NCI-H2196 treated with DMSO at 0.1 percent for 48 hours (cell line): ENCODE results near the gene OGFR.

Experiments used
- DNase-seq: peaks from one replicate; lab custom pipeline; 2025; ENCODE audit not compliant: unreplicated experiment; lab: John Stamatoyannopoulos, UW

OGFR gene, protein sequence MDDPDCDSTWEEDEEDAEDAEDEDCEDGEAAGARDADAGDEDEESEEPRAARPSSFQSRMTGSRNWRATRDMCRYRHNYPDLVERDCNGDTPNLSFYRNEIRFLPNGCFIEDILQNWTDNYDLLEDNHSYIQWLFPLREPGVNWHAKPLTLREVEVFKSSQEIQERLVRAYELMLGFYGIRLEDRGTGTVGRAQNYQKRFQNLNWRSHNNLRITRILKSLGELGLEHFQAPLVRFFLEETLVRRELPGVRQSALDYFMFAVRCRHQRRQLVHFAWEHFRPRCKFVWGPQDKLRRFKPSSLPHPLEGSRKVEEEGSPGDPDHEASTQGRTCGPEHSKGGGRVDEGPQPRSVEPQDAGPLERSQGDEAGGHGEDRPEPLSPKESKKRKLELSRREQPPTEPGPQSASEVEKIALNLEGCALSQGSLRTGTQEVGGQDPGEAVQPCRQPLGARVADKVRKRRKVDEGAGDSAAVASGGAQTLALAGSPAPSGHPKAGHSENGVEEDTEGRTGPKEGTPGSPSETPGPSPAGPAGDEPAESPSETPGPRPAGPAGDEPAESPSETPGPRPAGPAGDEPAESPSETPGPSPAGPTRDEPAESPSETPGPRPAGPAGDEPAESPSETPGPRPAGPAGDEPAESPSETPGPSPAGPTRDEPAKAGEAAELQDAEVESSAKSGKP

DNA sequence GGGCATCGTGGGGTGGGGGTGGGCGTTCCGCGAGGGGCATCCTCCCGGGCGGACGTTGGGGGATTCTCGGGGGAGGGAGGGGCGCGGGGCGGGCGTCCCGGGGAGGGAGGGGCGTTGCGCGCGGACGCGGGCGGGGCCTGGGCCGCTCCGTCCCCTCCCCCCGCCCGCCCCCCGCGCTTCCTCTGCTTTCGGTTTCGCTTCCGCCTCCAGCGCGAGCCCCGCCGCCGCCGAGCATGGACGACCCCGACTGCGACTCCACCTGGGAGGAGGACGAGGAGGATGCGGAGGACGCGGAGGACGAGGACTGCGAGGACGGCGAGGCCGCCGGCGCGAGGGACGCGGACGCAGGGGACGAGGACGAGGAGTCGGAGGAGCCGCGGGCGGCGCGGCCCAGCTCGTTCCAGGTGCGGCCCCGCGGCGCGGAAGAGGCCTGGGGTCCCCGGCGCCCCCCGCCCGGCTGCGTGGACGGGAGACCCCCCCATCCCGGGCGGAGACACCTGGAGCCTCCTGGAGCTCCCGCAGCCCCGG is at the start of gene OGFR:
Gene OGFR (plus strand): TSS at position 209 of the 528 bp plus-strand sequence. CDS start 25 bp downstream, at position 234.
- DNase-seq, result no peak

DNA sequence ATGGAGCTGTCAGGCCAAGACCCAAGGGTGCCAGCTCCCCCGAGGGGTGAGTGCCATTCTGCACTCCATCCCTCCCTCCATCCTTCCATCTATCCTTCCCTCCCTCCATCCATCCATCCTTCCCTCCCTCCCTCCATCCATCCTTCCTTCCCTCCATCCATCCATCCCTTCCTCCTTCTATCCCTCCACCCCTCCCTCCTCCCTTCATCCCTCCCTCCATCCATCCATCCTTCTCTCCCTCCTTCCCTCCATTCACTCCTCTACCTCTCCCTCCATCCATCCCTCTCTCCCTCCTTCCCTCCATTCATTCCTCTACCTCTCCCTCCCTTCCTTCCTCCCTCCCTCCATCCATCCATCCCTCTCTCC is 49.7 kb upstream of the OGFR start:
- no peak for DNase-seq

DNA sequence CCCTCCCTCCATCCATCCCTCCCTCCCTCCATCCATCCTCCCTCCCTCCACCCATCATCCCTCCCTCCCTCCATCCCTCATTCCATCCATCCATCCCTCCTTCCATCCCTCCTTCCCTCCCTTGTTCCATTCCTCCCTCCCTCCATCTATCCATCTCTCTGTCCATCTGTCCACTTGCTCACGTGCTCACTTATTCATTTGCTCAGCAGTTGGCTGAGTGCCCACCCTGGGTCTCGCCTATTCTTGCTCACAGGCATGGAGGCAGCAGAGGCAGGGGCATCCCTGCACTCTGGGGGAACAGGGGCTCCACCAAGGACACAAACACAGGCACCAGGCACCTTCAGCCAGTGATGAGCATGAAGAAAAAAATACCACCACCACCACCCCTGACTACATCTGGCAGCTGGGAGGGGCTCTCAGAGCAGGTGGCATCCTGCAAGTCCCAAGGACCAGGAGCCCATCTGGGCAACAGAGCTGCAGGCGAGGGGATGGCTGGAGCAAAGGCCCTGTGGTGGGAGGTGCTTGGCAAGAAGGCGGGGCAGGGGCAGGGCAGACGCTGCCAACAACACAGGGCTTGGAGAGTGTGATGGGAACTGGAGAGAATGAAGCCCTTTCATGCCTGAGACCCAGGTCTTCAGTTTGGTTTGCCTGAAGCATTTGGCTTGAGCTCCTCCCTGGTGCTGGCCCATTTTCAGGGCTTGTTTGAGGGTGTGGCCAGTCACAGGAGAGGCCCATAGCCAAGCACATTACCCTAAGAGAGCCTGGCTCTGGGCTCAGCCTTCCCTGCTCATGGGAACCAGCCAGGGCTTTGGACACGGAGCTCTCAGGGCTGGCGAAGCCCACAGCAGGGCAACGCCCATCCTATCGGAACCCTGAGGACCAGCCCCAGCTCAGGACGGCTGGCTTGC is 48.6 kb upstream of the OGFR start:
- peak; percentile 12 for DNase-seq

DNA sequence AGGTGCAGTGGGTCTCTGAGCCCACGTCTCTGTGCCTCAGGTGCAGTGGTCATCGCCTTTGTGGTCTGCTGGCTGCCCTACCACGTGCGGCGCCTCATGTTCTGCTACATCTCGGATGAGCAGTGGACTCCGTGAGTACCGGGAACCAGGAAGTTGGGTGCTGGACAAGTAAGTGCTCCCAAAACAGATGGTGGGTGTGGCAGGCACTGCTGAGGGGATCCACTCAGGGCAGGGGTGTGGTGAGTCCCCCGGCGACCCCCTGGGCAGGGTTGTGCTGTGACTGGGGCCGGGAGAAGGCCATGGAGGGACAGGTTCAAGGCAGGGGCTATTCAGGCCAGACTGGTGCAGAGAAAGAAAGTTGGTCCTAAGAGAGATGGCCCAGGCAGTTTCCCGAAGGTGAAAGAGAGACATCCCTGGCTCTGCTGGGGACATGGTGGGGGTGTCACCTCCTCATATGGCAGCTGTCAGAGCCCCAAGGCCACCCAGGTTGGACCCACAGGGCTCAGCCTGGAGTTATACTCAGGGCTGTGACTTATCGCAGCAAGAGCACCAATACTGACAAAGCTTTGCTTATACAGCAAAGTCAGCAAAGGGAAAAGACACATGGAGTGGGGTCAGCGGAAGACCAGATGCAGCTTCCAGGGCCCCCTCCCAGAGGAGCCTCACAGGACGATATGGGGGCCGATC is 46.3 kb upstream of the OGFR start:
- DNase-seq, result no peak

DNA sequence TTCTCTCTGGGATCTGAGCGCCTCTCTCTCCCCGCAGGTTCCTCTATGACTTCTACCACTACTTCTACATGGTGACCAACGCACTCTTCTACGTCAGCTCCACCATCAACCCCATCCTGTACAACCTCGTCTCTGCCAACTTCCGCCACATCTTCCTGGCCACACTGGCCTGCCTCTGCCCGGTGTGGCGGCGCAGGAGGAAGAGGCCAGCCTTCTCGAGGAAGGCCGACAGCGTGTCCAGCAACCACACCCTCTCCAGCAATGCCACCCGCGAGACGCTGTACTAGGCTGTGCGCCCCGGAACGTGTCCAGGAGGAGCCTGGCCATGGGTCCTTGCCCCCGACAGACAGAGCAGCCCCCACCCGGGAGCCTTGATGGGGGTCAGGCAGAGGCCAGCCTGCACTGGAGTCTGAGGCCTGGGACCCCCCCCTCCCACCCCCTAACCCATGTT is 44.6 kb upstream of the OGFR start:
- DNase-seq, result no peak

DNA sequence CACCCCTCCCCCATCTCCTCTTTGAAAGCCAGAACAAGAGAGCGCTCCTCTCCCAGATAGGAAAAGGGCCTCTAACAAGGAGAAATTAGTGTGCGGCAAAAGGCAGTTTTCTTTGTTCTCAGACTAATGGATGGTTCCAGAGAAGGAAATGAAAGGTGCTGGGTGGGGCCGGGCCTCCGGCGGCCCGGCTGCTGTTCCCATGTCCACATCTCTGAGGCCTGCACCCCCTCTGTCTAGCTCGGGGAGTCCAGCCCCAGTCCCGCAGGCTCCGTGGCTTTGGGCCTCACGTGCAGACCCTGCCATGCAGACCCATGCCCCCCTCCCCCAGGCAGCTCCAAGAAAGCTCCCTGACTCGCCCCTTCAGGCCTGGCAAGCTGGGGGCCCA is 44.2 kb upstream of the OGFR start:
- DNase-seq, result no peak

DNA sequence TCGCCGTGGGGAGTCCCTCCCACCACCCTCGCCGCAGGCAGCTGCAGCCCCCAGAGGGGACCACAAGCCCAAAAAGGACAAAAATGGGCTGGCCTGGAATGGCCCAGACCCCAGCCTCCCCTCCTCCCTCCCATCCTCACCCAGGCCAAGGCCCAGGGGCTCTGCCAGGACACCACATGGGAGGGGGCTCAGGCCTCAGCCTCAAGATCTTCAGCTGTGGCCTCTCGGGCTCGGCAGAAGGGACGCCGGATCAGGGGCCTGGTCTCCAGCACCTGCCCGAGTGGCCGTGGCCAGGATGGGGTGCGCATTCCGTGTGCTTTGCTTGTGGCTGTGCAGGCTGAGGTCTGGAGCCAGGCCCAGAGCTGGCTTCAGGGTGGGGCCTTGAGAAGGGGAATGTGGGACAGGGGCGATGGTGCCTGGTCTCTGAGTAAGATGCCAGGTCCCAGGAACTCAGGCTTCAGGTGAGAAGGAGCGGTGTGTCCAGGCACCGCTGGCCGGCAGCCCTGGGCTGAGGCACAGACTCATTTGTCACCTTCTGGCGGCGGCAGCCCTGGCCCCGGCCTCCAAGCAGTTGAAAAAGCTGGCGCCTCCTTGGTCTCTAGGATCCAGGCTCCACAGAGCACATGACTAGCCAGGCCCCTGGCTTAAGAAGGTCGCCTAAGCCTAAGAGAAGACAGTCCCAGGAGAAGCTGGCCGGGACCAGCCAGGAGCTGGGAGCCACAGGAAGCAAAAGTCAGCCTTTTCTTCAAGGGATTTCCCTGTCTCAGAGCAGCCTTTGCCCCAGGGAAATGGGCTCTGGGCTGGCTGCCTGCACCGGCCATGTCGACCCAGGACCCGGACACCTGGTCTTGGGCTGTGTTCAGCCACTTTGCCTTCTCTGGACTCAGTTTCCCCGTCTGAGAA is 43.5 kb upstream of the OGFR start:
- no peak for DNase-seq

DNA sequence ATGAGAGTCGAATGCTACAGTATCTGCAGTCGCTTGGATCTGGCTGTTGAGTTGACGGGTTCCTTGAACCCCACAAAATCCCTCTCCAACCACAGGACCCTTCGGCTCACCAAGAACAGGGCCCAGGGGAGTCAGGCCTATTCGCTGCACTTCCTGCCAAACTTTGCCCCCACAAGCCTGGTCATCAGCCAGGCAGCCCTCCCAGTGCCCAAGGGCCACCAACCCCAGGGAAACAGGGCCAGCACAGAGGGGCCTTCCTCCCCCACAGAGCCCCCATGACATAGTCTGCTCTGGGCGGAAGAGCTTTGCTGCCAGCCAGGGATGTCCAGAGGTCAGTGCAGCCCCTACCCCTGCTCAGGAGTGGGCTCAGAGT is 42.9 kb upstream of the OGFR start:
- no peak for DNase-seq

DNA sequence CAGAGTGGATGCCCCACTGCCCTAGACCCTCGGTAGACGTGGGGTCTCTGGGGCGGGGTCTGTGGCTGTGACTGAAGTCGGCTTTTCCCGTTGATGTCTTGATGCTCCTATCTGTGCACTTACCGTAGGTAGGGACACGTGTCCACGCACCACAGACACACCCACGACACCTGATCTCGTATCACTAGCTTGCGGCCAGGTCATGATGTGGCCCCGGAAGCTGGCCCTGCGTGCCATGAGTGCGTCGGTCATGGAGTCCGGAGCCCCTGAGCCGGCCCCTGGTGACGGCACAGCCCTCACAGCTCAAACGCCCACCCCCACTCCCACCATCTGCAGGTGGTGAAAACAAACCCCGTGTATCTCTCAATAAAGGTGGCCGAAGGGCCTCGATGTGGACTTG is 42.3 kb upstream of the OGFR start:
- no peak for DNase-seq

DNA sequence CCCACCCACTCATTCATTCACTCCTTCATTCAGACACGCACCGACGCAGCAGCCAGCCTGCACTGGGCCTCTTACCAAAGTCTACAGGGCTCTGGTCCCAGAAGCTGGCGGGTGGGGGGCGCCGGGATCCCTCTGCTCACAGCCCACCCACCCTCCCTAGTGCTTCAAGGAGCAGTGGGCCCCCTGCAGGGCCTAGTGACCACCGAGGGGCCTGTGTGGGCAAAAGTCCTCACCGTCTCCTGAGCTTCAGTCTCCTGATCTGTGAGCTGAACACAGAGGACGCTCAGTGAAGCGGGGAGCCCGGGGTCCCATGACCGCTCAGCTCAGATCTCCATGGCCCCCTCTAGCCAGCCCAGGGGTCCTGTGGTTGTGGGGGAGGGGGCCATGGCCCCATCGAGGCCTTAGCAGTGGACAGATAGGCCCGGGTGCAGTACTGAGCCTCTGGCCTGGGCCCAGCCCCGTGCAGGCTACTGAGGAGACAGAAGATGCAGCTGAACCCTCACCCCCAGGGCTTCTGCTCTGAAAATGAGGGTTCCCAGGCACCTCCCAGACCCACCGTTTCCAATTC is 41.8 kb upstream of the OGFR start:
- DNase-seq, result no peak

DNA sequence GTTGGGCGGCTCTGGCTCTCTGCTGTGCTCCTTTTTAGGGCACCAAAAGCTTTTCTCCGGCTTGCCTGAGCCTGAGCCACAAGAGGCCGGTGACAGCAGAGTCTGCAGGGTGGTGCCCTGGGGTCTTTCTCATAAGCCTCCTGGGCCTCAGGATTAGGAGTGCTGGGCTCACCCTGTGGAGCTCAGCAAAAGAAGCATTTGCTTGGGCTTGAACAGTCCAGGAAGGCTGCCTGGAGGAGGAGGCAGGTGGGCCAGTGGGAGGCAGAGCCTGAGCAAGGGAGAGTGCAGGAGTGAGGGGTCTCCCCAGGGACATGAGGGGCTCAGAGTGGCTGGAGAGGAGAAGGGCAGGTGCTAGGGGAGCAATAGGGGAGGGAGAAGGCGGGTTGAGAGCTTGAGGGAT is 41.2 kb upstream of the OGFR start:
- no peak for DNase-seq

DNA sequence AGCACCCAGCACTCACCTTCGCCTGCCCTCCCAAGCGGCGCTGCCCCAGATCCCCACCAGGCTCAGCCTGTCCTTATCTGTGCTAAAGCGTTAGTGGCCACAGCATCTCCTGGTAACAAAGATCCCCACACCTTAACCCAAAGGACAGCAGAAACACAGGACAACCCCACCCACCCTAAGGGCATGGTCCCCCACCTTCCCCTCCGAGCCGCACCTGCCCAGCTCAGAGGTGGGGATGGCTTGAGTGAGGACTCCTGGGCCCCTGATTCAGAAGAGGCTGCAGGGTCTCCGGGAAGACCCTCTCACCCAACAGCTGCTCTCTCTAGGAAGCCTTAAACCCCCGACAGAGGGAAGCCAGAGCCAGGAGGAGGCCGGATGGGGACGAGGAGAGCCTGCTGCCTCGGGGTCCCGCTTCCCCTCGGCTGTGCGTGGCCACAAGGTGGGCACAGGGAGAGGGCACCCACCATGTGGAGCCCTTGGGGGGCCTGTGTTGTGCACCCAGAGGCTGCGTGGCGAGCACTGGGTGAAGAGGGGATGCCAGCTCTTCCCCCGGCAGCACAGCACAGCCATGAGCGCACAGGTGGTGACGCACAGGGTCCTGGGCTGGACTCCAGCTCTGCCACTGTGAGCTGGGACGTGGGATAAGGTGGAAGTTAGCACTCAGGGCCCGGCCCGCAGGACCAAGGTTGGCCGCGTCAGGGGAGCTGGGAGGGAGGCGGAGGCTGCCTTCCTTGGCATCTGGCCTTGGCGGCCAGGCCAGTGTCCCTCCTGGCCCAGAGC is 40.3 kb upstream of the OGFR start:
- no peak for DNase-seq

DNA sequence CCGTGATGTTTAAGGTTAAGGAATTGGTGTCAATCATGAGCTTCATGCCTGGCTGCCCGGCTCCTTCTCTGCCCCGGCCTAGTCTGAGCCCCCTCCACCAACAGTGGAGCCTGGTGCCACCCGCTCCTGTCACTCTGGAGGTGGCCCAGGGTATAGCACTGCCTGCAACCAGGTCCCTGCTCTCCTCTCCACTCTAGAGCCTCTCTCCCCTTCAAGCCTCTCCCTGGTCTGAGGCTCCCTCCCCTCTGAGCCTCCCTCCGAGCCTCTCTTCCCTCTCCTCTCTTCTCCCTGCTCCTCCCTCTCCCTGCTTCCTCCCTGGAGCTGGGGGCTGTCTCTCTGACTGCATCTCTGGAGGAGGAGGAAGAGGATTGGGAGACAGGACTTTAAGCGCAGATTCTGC is 39.6 kb upstream of the OGFR start:
- DNase-seq, result no peak

DNA sequence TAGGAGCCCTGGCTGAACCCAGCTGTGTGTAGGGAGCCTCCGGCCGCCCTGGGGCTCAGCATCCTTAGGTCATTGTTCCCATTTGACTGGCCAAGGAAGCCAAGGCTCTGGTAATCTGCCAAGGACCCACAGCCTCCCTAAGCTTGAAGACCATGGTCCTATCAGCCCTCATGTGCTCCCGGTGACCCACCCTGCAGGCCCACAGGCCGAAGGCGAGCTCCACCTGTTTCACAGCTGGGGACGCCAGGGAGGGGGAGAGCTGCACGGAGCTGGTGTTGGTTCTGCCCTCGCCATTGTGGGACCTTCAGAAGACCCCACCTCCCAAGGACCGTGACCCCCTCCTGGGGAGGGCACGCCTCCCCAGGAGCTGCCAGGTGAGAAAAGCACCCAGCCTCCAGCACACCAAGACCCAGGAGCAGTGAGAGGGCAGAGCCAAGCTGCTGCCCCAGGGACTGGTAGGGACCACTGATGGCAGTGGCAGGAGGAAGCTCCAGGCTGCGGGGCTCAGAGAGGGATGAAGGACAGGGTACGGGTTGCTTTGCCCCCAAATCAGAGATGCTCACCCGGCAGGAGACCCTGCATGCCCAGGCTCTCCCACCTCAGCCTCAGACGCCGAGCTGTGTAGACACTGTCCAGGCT is 39.1 kb upstream of the OGFR start:
- no peak for DNase-seq

DNA sequence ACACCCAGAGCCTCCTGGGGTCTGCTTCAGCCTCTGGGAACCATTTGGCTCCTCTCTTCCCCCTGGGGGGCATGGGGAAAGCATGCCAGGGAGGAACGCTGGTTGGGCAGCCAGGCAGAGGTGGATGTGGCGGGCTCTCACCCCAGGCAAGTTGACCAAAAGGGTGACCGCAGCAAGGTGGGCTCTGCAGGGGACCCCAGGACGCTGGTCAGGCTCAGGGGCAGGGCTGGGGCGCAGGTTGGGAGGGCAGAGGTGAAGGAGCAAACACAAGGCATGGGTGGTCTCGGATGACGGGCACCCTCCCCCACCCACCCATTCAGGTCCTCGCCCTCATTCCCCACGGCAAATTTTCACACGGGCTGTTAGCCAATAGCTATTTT is 38.6 kb upstream of the OGFR start:
- no peak for DNase-seq

DNA sequence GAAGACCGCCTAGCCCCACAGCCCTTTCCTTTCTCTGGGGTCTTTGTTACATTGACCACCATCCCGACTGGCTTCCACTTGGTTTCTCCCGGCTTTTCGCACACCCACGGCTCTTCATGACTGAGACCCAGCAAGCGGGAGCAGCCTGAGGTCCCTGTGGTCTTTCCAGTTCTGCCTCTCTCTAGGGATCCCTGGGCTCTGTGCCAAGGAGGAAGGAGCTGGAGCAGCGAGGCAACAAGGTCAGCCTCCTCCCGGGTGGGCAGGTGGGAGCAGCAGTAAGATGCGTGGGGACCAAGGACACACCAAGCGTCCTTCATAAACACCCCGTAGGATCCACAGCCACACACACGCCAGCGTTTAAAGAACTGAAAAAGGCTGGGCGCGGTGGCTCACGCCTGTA is 37.9 kb upstream of the OGFR start:
- no peak for DNase-seq

DNA sequence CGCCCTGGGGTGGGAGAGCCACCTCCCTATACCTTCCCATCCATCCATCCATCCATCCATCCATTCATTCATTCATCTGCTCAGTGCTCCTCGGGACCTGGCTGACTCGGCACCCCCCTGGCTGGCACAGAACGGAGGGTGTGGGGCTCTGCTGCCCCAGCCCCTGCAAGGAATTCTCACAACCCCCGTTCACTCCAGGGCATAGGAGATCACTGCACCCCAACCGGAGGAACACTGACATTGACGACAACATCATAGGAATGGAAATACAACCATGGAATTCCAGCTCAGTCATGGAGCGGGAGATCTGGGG is 36.4 kb upstream of the OGFR start:
- no peak for DNase-seq

DNA sequence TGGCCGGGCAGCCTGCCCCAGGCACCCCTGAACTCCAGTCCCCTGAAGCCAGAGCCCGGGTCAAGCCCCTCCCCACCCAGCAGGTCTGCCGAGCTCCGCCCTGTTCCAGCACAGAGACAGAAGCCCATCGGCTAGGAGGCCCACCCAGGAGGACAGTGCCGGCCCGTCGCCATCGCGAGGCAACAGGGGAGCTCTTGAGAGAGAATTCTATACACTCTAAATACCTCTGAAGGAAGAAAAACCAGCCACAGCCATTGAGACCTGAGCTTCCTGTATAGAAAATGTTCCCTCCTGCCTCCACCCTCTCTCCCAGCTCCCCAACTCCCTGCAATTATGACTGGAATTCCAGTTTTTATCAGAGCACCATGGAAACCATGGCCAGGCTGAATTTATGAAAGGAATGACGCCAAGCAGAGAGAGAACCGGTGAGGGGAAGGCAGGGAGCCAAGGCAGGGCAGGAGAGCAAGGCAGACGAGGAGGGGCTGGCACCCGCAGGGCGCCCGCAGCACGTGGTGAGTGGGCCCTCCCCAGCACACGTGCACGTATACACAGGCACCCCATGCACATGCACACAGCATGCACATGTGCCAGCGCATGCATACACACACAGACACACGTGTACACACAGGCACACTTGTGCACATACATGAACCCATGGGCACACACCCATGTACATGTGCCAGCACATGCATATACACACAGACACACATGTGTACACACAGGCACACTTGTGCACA is 35.9 kb upstream of the OGFR start:
- peak; percentile 17 for DNase-seq
